Osteoblast (primary cell): Measurements from ENCODE around the gene AJAP1. TPM values are rescaled to one million over a fixed set of nuclear protein-coding genes. Genes with fewer than 3 reads are reported as not detected.

Experiments
- DNase-seq: peaks from one replicate; pipeline ENCODE4 v3.0.0; 2011; ENCODE audit warnings: low spot score, mixed read lengths; ENCODE audit not compliant: insufficient read length; ENCODE audit errors: missing footprints
- H2AFZ ChIP-seq: 2 replicates; pipeline ENCODE4 v1.6.0; 2011; ENCODE audit warnings: mild to moderate bottlenecking, low read length
- H3K27ac ChIP-seq: 2 replicates; pipeline ENCODE4 v1.5.1; 2011; ENCODE audit warnings: mild to moderate bottlenecking, low read depth, low read length, moderate library complexity
- H3K27me3 ChIP-seq: 2 replicates; pipeline ENCODE4 v1.6.0; 2012; ENCODE audit warnings: mild to moderate bottlenecking, control low read depth, inconsistent platforms, low read length, moderate library complexity; ENCODE audit not compliant: insufficient read depth
- H3K36me3 ChIP-seq: 2 replicates; pipeline ENCODE4 v1.5.1; 2011; ENCODE audit warnings: mild to moderate bottlenecking, low read length, control low read depth, moderate library complexity; ENCODE audit not compliant: insufficient read depth
- H3K4me1 ChIP-seq: 2 replicates; pipeline ENCODE4 v1.5.1; 2011; ENCODE audit warnings: mild to moderate bottlenecking, low read length, control low read depth, moderate library complexity; ENCODE audit not compliant: insufficient read depth
- H3K4me2 ChIP-seq: 2 replicates; pipeline ENCODE4 v1.6.0; 2011; ENCODE audit warnings: mild to moderate bottlenecking, low read length; ENCODE audit not compliant: insufficient read depth
- H3K4me3 ChIP-seq: fragments of 200-600 bp; sonication (generic); 3 replicates; pipeline ENCODE4 v1.5.1; 2012; ENCODE audit warnings: mild to moderate bottlenecking, low read length, inconsistent platforms; ENCODE audit not compliant: insufficient read depth
- H3K79me2 ChIP-seq: 2 replicates; pipeline ENCODE4 v1.6.0; 2012; ENCODE audit warnings: mild to moderate bottlenecking, low read length, control low read depth, inconsistent platforms; ENCODE audit not compliant: insufficient read depth
- H3K9me3 ChIP-seq: 2 replicates; pipeline ENCODE4 v1.5.1; 2011; ENCODE audit warnings: low read depth, low read length, control low read depth
- H4K20me1 ChIP-seq: 2 replicates; pipeline ENCODE4 v1.6.0; 2012; ENCODE audit warnings: mild to moderate bottlenecking, low read length, control low read depth; ENCODE audit not compliant: insufficient read depth
- total RNA-seq: library from RNA; depleted of rRNA; stranded (reverse); fragments of >200 nt; gene quantifications from 2 replicates; pipeline ENCODE4 v1.2.3, GENCODE V29; 2012
- TF ChIP-seq, protein P1 (sequence below): IDR thresholded peaks from 2 replicates; pipeline ENCODE4 v1.5.1; 2011; ENCODE audit warnings: mild to moderate bottlenecking, low read depth, low read length, moderate library complexity; ENCODE audit errors: extremely low read depth

The AJAP1 gene
- total RNA-seq, 1 donor, result 1.1 TPM

DNA sequence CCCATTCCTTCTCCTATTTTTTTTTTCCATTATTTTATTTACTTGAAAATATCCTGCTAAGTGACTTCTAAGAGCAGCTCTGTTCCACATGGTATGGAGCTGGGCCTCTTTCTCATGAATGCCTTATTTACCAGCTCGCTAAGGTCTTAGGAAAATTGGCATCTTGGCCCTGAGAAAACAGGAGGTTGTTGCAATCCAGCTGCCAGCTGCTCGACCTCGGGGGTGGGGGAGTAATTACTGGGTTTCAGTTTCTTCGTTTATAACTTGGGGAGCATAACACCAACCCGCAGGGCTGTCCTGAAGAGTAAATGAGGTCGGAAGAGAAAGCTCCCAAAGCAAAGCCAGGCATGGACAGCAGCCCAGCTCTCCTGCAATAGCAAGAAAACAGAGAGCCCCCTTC is 176.3 kb downstream of the AJAP1 start:
- Histone ChIP-seq H3K4me2 (no peak overlapping the region), H3K4me3 (no peak overlapping the region), H3K27ac (no peak overlapping the region), H2AFZ (no peak overlapping the region), H3K36me3 (no peaks in the 10 kb centered on the region), H3K79me2 (no peaks in the 10 kb centered on the region), H3K27me3 (no peaks in the 10 kb centered on the region), H4K20me1 (no peaks in the 10 kb centered on the region), H3K9me3 (no peaks in the 10 kb centered on the region), H3K4me1 (no peaks in the 10 kb centered on the region)
- DNase-seq, result no peak
- TF ChIP-seq, protein P1, sequence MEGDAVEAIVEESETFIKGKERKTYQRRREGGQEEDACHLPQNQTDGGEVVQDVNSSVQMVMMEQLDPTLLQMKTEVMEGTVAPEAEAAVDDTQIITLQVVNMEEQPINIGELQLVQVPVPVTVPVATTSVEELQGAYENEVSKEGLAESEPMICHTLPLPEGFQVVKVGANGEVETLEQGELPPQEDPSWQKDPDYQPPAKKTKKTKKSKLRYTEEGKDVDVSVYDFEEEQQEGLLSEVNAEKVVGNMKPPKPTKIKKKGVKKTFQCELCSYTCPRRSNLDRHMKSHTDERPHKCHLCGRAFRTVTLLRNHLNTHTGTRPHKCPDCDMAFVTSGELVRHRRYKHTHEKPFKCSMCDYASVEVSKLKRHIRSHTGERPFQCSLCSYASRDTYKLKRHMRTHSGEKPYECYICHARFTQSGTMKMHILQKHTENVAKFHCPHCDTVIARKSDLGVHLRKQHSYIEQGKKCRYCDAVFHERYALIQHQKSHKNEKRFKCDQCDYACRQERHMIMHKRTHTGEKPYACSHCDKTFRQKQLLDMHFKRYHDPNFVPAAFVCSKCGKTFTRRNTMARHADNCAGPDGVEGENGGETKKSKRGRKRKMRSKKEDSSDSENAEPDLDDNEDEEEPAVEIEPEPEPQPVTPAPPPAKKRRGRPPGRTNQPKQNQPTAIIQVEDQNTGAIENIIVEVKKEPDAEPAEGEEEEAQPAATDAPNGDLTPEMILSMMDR, result no peak

DNA sequence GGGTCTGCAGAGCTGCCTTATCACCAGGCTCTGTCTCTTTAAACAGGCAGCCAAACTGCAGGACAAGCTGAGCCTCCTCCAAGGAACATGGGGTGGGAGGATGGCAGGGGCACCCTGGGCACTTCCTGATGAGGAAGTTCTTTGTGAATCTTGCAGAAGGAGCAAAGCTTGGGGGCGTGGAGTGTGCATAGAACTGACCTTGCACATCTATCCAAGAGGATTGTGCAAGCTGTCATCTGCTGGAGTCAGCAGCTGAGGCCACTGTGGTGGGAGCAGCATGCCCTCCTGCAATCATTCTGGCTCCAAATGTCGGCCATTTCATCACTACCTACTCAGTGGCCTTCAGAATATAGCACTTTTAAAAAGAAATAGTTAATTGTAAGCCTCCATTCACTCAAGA is 182.2 kb downstream of the AJAP1 start:
- H3K4me2 ChIP-seq, result no peak overlapping the region
- no peak overlapping the region for H3K4me3 ChIP-seq
- no peaks in the 10 kb centered on the region for H3K36me3 ChIP-seq
- no peaks in the 10 kb centered on the region for H3K79me2 ChIP-seq
- no peaks in the 10 kb centered on the region for H4K20me1 ChIP-seq
- no peak overlapping the region for H2AFZ ChIP-seq
- H3K27me3 ChIP-seq, result no peaks in the 10 kb centered on the region
- H3K9me3 ChIP-seq, result peaks cover 3% of the 10 kb centered on the region
- TF ChIP-seq, protein P1, result no peak
- no peak for DNase-seq
- H3K27ac ChIP-seq, result no peak overlapping the region
- H3K4me1 ChIP-seq, result no peaks in the 10 kb centered on the region

DNA sequence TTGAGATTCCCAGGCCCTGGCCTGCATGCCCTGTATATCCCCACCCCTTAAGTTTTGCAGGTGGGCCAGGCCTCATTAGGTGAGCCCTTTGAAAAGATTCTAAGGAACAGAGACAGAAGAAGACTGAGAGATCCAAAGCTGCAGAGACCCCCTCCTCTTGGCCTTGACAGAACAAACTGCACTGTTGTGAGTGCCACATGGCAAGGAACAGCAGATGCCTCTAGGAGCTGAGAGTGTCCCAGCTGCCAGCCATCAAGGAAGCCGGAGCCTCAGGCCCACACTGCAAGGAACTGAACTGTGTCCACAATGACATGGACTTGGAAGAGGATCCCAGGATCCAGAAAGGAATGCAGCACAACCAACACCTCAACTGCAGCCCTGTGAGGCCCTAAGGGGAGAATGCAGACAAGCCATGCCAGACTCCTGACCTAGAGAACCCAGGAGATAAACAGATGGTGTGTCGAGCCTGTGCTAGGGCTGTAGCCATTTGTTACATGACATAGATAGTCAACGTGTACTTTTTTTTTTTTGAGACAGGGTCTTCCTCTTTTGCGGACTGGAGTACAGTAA is 182.7 kb downstream of the AJAP1 start:
- no peak for DNase-seq
- Histone ChIP-seq H3K27ac (no peak overlapping the region), H3K9me3 (peaks cover 3% of the 10 kb centered on the region), H3K79me2 (no peaks in the 10 kb centered on the region), H2AFZ (no peak overlapping the region), H3K27me3 (no peaks in the 10 kb centered on the region), H4K20me1 (no peaks in the 10 kb centered on the region), H3K4me3 (no peak overlapping the region), H3K4me1 (no peaks in the 10 kb centered on the region), H3K4me2 (no peak overlapping the region), H3K36me3 (no peaks in the 10 kb centered on the region)
- TF ChIP-seq, protein P1, result no peak

DNA sequence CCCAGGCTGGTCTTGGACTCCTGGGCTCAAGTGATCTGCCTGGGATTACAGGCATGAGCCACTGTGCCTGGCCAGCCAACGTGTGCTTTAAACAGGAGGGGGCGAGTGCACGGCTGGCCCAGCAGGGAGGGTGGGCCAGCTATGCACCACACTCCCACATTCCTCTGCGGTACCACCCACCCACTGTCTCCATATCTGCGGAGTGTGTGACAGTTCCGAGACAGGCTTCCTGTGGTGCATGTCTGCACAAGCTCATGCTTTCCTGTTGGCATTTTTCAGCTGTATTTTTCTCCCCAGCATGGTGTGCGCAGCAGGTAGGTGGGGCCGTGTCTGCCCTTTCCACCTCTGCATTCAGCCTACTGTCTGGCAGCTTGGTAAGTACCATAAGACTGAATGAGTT is 183.3 kb downstream of the AJAP1 start:
- TF ChIP-seq, protein P1, result no peak
- Histone ChIP-seq H3K4me1 (no peaks in the 10 kb centered on the region), H3K4me3 (no peak overlapping the region), H3K79me2 (no peaks in the 10 kb centered on the region), H2AFZ (no peak overlapping the region), H4K20me1 (no peaks in the 10 kb centered on the region), H3K27me3 (no peaks in the 10 kb centered on the region), H3K9me3 (peaks cover 3% of the 10 kb centered on the region), H3K36me3 (no peaks in the 10 kb centered on the region), H3K27ac (no peak overlapping the region), H3K4me2 (no peak overlapping the region)
- no peak for DNase-seq
